Naive thymus-derived CD8-positive, alpha-beta T cell (primary cell): Measurements from ENCODE around the gene UNG. TPM values are rescaled to one million over a fixed set of nuclear protein-coding genes. Genes with fewer than 3 reads are reported as not detected.
A peak's percentile ranks its signal among the peaks of the same experiment; 100 is the strongest.
"Not testable (repeated sequence)": the region's sequence is repeated elsewhere in the genome, so short reads cannot be mapped to it uniquely, and the experiment has no call there.

ENCODE experiments used
- ATAC-seq, 2 donors: fragments of 150-1000 bp; cut with Tn5 transposase in 1 of 2; sonication (Bioruptor Pico), chemical (Tn5 transposase) in 1 of 2; 1 replicate in 1 of 2; 2 replicates in 1 of 2; pipeline ENCODE4 v1.10.0; 2021; ENCODE audit warnings: mild to moderate bottlenecking in 2 of 2, moderate library complexity in 2 of 2
- POLR2A ChIA-PET: fragments of 350-600 bp; sonication (Branson Sonifier 250); formaldehyde crosslinking; loops from one replicate; lab custom pipeline; 2021; ENCODE audit warnings: antibody characterized with exemption; lab: Charles Lee
- DNase-seq, 10 donors: peaks; one replicate each; pipeline versions ENCODE4 v3.0.0 to v3.0.0-alpha.2; 2020 to 2022
- H3K27ac Mint-ChIP-seq, 10 donors: one replicate each; pipeline ENCODE4 v1.8.0; 2020 to 2022; ENCODE audit warnings: mild to moderate bottlenecking in 10 of 10, mixed read lengths in 10 of 10, moderate library complexity in 4 of 10, inconsistent platforms in 1 of 10
- H3K27me3 Mint-ChIP-seq, 5 donors: one replicate each; pipeline ENCODE4 v1.8.0; 2021 to 2022; ENCODE audit warnings: mixed read lengths in 5 of 5
- H3K36me3 Mint-ChIP-seq, 3 donors: one replicate each; pipeline ENCODE4 v1.8.0; 2020 to 2022; ENCODE audit warnings: mixed read lengths in 3 of 3, mild to moderate bottlenecking in 2 of 3, inconsistent platforms in 1 of 3
- H3K4me1 Mint-ChIP-seq, 4 donors: one replicate each; pipeline ENCODE4 v1.8.0; 2021 to 2022; ENCODE audit warnings: mixed read lengths in 4 of 4
- H3K4me3 Mint-ChIP-seq, 10 donors: one replicate each; pipeline ENCODE4 v1.8.0; 2020 to 2022; ENCODE audit warnings: mild to moderate bottlenecking in 10 of 10, mixed read lengths in 10 of 10, moderate library complexity in 6 of 10, inconsistent platforms in 1 of 10
- H3K9me3 Mint-ChIP-seq, 9 donors: one replicate each; pipeline ENCODE4 v1.8.0; 2020 to 2022; ENCODE audit warnings: mixed read lengths in 9 of 9, mild to moderate bottlenecking in 3 of 9, inconsistent platforms in 1 of 9, moderate library complexity in 1 of 9
- polyA plus RNA-seq, 3 donors: library from polyadenylated mRNA; unstranded; fragments of 300-500 nt; fragmentation: Illumina TruSeq; gene quantifications; one replicate each; pipeline ENCODE4 v1.2.3, GENCODE V29; 2021
- total RNA-seq, 8 experiments: library from RNA in 2 of 8; stranded (reverse) in 2 of 8; gene quantifications; one replicate each; pipeline ENCODE4 v1.2.3 and lab custom pipeline; 2021 to 2026

The UNG gene
- 10 to 100 TPM; 13.6 to 15.0 TPM for total RNA-seq
- 10 to 100 TPM; 21.0 to 26.8 (median 24.0) TPM for polyA plus RNA-seq
- total RNA-seq (lab: John Stamatoyannopoulos, UW) = 10.3 to 54.2 (median 20.6) reads per million in 6 experiments

DNA sequence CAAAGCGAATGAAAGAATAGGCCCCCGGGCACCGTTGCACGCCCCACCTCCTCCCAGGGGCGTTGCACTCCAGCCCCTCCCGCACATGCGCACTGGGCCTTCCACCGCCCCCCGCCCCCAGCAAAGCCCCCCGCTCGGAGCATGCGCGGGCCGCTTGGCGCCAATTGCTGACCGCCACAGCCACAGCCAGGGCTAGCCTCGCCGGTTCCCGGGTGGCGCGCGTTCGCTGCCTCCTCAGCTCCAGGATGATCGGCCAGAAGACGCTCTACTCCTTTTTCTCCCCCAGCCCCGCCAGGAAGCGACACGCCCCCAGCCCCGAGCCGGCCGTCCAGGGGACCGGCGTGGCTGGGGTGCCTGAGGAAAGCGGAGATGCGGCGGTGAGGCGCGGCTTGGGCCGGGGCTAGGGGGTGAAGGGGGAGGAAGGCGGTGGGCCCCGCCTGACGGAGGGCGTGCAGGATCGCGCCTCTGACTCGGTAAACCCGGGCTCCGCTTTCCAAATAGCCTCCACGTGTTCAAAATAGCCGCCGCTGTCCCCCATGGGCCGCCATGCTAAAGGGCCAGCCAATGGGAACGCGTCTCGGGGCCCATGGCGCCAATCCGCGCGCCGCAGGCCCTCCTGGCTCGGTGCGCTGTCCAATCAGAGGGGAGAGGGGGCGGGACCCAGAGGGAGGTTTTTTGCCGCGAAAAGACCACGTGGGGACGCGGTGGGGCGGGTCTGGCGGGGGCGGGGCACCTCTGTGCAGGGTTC lies at the start of gene UNG:
UNG (plus strand) TSS at position 163 of the 748 bp plus-strand sequence; CDS start at position 246, 83 bp downstream.
- H3K9me3 Mint-ChIP-seq = no peaks in the 10 kb centered on the region
- DNase-seq = peak; percentile 93 to 97 (median 96)
- H3K36me3 Mint-ChIP-seq = peaks cover 0 to 18% (median 5%) of the 10 kb centered on the region in 3 donors
- H3K27ac Mint-ChIP-seq = peak within 1 kb of the TSS; percentile 53 to 93 (median 85)
- peak; percentile 88 to 93 for ATAC-seq
- H3K4me1 Mint-ChIP-seq = peaks cover 14 to 48% (median 45%) of the 10 kb centered on the region in 4 donors
- H3K27me3 Mint-ChIP-seq = no peaks in the 10 kb centered on the region
- POLR2A ChIA-PET = interaction anchor here (0.6 to 1.6 kb wide), 4 partner anchors 45 to 562 kb away, joined by 3 to 8 read pairs (median 3); partner anchors contain the start of gene USP30
- H3K4me3 Mint-ChIP-seq = peak within 1 kb of the TSS; percentile 80 to 93 (median 88)

DNA sequence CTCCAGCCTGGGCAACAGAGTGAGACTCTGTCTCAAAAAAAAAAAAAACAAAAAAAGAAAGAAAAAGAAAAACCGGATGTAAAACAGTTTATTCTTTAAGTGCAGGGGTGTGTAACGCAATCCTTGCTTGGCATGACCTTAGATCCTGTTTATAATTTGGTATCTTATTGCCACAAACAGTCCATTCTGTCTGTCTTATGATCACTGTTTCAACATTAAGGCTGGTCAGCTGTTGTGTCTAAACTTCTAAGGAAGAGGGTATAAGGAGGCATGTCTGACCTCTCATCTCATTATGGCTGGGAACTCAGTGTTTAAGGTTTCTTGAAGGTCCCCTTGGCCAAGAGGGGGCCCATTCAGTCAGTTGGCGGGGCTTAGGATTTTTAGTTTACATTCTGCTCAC lies 48.7 kb upstream of the UNG start:
- Mint-ChIP-seq H3K4me1 (peaks cover 6 to 16% (median 12%) of the 10 kb centered on the region in 4 donors), H3K27ac (peak overlapping the region in 2 of 10 donors; percentile 32 to 47)
- H3K9me3 Mint-ChIP-seq, H3K27me3 Mint-ChIP-seq, DNase-seq, ATAC-seq, H3K36me3 Mint-ChIP-seq, H3K4me3 Mint-ChIP-seq, POLR2A ChIA-PET: not testable (repeated sequence)

DNA sequence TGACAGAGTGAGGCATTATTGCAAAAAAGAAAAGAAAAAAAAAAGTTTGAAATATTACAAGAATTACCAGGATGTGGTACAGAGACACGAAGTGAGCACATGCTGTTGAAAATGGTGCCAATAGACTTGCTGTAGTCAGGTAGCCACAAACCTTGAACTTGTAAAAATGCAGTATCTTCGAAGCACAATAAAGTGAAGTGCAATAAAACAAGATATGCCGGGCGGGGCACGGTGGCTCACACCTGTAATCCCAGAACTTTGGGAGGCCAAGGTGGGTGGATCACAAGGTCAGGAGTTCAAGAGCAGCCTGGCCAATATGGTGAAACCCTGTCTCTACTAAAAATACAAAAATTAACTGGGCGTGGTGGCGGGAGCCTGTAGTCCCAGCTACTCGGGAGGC lies 47.6 kb upstream of the UNG start:
- Mint-ChIP-seq H3K27ac (peak overlapping the region in 1 of 10 donors; percentile 74), H3K4me1 (peaks cover 7 to 22% (median 20%) of the 10 kb centered on the region in 4 donors)
- POLR2A ChIA-PET, H3K27me3 Mint-ChIP-seq, H3K9me3 Mint-ChIP-seq, ATAC-seq, H3K4me3 Mint-ChIP-seq, DNase-seq, H3K36me3 Mint-ChIP-seq: not testable (repeated sequence)

DNA sequence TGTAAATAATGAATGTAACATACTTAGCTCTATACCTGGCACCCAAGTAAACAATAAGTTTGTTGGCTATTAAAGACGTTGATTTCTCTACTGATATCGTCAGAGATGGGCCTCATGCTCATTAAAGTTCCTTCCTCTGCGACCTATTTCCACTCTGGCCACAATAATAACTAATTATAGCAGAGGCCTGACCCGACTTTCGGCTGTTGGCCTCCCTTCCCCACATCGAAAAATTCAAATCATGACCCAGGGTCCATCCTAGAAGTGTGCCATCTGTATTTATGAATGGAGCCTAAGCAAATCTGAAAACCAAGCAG lies 45.3 kb upstream of the UNG start:
- Mint-ChIP-seq H3K4me3 (peak overlapping the region; percentile 92 to 98 (median 96)), H3K36me3 (peaks cover 0 to 8% (median 3%) of the 10 kb centered on the region in 3 donors), H3K27ac (peak overlapping the region; percentile 92 to 99 (median 96)), H3K27me3 (no peaks in the 10 kb centered on the region), H3K9me3 (no peaks in the 10 kb centered on the region), H3K4me1 (peaks cover 7 to 28% (median 20%) of the 10 kb centered on the region in 4 donors)
- POLR2A ChIA-PET = interaction anchor here (0.7 to 1.4 kb wide), 7 partner anchors 33 to 521 kb away, joined by 3 to 8 read pairs (median 3); partner anchors contain the start of genes ALKBH2, MMAB, MVK and SART3
- ATAC-seq (no peak), DNase-seq (no peak)

DNA sequence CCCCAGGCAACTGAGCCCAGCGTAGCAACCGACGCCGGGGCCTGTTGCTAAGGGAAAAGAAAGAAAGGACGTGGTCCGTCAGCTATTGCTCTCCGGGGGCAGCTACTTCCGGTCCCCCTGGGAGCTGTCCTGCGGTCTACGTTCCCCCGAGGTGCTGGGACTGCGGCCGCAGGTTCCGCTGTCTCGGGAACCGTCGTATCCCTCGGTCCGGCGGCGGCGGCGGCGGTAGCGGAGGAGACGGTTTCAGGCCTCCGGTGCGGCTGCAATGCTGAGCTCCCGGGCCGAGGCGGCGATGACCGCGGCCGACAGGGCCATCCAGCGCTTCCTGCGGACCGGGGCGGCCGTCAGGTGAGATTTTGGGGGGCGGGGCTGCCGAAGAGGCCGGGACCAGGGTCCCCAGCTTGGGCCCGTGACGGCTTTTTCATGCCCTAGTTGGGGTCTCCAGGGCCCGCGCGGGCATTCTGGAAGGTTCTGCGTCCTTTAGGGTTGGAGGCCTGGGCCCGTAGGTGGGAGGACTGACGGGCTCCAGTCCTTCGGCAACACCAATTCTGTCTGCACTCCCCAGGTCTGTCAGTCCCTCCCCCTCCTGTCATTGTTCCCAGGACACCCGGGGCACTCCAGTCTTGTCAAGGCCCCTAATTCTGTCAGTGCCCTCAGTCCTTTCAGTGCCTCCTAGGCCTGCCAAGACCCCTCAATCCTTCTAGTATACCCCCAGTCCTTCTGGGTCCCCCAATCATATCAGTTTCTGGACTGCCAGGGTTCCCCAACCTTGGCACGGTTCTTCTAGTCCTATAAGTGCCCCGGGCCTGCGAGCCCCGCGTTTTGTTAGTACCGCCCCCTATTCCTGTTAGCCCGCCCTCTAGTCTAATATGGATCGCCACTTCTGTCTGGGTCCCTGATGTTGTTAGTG lies 44.7 kb upstream of the UNG start, which contains the start of gene USP30:
USP30 (plus strand) TSS at position 163 of the 910 bp plus-strand sequence; CDS start at position 266, 103 bp downstream.
- POLR2A ChIA-PET = interaction anchor here (0.7 to 1.5 kb wide), 9 partner anchors 32 to 521 kb away, joined by 3 to 8 read pairs (median 3); partner anchors contain the start of genes ALKBH2, ISCU, MMAB and MVK
- peak within 1 kb of the TSS; percentile 92 to 98 (median 96) for H3K4me3 Mint-ChIP-seq
- no peaks in the 10 kb centered on the region for H3K27me3 Mint-ChIP-seq
- no peaks in the 10 kb centered on the region for H3K9me3 Mint-ChIP-seq
- peaks cover 0 to 14% (median 3%) of the 10 kb centered on the region in 3 donors for H3K36me3 Mint-ChIP-seq
- H3K4me1 Mint-ChIP-seq = peaks cover 7 to 28% (median 20%) of the 10 kb centered on the region in 4 donors
- peak; percentile 73 to 80 for ATAC-seq
- DNase-seq = peak; percentile 69 to 92 (median 82)
- peak within 1 kb of the TSS; percentile 93 to 99 (median 96) for H3K27ac Mint-ChIP-seq

DNA sequence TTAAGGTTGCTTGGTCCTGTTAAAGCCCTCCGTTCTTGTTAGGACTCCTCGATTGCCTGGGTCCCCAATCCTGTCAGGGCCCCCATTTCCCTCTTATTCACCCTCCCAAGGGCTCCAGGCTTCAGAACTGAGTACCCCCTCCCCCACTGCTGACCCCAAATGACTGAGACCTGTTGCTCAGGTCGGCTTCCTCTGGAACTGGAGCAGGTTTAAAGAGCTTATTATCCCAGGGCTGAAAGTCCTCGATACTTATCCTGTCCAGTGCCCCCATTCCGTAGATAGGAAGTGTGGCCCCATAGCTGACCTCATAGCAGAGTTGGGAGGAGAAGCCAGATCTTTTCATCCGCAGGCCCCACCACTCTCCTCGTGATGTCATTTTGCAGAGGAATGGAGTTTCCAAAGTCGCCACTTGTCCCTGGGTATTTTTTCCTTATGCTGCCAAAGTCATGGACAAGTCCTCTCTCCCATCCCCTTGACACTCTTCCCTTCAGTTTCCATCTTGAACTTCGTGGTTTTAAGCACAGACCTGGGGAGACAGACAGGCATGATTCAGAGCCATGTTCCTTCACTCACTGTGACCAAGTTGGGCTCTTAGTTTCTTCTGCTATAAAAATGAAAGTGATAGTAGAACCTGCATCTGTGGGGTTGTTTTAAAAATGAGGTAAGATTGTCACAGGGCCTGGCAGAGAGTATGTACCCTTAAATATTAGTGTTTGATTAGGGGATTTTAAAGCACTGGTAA lies 43.8 kb upstream of the UNG start:
- H3K27me3 Mint-ChIP-seq = no peaks in the 10 kb centered on the region
- peaks cover 0 to 23% (median 9%) of the 10 kb centered on the region in 3 donors for H3K36me3 Mint-ChIP-seq
- peak overlapping the region; percentile 93 to 99 (median 96) for H3K27ac Mint-ChIP-seq
- H3K4me1 Mint-ChIP-seq = peaks cover 7 to 28% (median 20%) of the 10 kb centered on the region in 4 donors
- POLR2A ChIA-PET = interaction anchor here (0.9 to 1.5 kb wide), 3 partner anchors 8 to 491 kb away, joined by 3 to 4 read pairs (median 3); partner anchors contain the start of gene ISCU
- no peaks in the 10 kb centered on the region for H3K9me3 Mint-ChIP-seq
- H3K4me3 Mint-ChIP-seq = peak overlapping the region; percentile 92 to 98 (median 96)
- peak in 6 of 10 donors; percentile 7 to 52 (median 26) for DNase-seq
- peak; percentile 63 to 67 for ATAC-seq

DNA sequence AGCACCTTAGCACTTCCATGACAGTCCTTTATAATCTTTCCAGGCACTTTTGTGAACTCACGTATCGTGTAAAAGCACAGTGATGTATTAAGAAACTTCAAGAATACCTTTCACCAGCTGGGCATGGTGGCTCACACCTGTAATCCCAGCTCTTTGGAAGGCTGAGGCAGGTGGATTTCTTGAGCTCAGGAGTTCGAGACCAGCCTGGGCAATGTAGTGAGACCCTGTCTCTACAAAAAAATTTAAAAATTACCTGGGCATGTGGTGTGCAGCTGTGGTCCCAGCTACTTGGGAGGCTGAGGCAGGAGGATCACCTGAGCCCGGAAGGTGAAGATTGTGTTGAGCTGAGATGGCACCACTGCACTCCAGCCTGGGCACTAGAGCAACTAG lies 43.3 kb upstream of the UNG start:
- Mint-ChIP-seq H3K4me3 (peak overlapping the region; percentile 92 to 98 (median 96)), H3K36me3 (peaks cover 0 to 27% (median 11%) of the 10 kb centered on the region in 3 donors), H3K27ac (peak overlapping the region; percentile 93 to 99 (median 96)), H3K4me1 (peaks cover 7 to 28% (median 19%) of the 10 kb centered on the region in 4 donors)
- DNase-seq, H3K27me3 Mint-ChIP-seq, H3K9me3 Mint-ChIP-seq: not testable (repeated sequence)
- ATAC-seq = peak; percentile 5 to 19
- POLR2A ChIA-PET = interaction anchor here (0.6 to 1.5 kb wide), 5 partner anchors 9 to 492 kb away, joined by 3 to 5 read pairs (median 3); partner anchors contain the start of genes ISCU and SSH1

DNA sequence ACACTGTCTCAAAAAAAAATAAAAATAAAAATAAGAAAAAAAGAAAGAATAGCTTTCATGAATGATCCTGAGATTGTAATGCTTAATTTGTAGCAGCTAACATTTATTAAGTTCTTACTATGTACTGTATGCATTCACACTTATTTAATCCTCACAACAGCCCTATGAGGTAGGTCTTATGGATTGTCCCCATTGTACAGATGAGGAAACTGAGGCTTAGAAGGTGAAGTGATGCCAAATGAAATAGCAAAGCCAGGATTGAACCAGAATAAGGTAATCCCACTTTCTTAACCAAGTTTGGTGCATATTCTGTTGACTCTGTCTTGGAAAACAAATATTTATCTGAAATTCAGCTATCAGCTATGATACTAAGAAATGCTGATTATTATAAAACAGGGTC lies 42.9 kb upstream of the UNG start:
- ATAC-seq (no peak), DNase-seq (no peak)
- H3K9me3 Mint-ChIP-seq = no peaks in the 10 kb centered on the region
- no peaks in the 10 kb centered on the region for H3K27me3 Mint-ChIP-seq
- H3K4me1 Mint-ChIP-seq = peaks cover 7 to 28% (median 19%) of the 10 kb centered on the region in 4 donors
- peak overlapping the region in 8 of 10 donors; percentile 93 to 99 (median 96) for H3K27ac Mint-ChIP-seq
- POLR2A ChIA-PET = interaction anchor here (0.6 to 0.9 kb wide), 3 partner anchors 197 to 1141 kb away, joined by 3 to 5 read pairs (median 4); partner anchors contain the start of gene SSH1
- peak overlapping the region in 1 of 10 donors; percentile 93 for H3K4me3 Mint-ChIP-seq
- peaks cover 0 to 28% (median 11%) of the 10 kb centered on the region in 3 donors for H3K36me3 Mint-ChIP-seq

DNA sequence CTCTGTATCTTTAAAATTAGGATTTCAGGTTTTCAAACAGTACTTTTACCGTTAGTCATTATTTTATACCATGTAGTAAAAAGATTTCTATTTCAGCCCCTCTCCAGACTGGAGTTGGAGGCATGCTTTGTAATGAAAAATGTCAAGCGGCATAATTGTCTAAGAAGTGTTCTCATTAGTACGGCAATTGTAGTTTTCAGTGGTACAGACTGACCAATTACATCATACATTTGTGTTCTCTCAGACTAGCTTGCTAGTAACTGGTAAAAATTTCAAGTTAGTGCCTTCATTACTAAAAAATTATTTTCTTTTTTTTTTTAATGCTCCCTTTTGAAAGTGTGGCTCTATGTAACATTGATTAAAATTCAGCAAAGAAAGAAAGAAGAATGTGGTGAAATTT lies 40.5 kb upstream of the UNG start:
- no peak overlapping the region for H3K4me3 Mint-ChIP-seq
- H3K27ac Mint-ChIP-seq = no peak overlapping the region
- H3K4me1 Mint-ChIP-seq = peaks cover 7 to 27% (median 15%) of the 10 kb centered on the region in 4 donors
- H3K27me3 Mint-ChIP-seq = no peaks in the 10 kb centered on the region
- H3K36me3 Mint-ChIP-seq = peaks cover 0 to 41% (median 10%) of the 10 kb centered on the region in 3 donors
- POLR2A ChIA-PET = no interaction called here
- no peak for ATAC-seq
- DNase-seq = no peak
- H3K9me3 Mint-ChIP-seq = no peaks in the 10 kb centered on the region

DNA sequence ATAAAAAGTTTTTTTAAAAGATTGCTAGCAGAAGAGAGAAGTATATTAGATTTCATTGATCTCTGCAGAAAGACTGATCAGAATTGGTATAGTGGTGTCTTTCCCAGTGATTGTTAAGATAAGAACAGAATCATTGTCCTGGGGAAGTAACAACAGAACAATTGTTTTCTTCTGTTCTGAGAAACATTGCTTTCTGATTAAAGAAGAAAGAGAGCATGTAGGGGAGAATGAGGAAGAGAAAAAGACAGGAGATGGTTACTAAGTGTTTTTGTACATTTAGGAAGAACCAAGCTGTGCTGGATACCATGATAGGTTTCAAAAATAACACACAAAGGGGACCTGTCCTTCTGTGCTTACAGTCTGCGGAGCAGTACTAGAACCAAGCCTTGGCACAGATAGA lies 40.0 kb upstream of the UNG start:
- DNase-seq (no peak), ATAC-seq (no peak)

DNA sequence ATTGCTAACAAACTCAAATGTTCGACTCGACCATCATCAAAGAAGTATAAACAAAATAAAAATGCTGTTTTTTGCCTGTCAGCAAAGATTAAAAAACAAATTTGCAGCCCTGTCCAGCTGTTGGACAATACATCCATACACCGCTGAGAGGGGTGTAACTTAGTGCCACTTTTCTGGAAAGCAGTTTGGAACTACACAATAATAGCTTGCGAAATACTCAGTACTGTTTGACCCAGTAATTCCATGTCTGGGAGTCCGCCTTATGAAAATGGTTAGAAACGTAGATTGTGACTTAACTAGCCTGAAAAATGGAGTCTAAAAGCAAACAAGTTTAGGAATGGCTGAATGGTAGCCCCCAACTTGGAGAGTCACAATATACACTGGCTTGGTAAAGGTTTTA lies 38.6 kb upstream of the UNG start:
- Mint-ChIP-seq H3K36me3 (peaks cover 5 to 51% (median 15%) of the 10 kb centered on the region in 3 donors), H3K27me3 (no peaks in the 10 kb centered on the region), H3K4me3 (no peak overlapping the region), H3K4me1 (peaks cover under 1 to 11% (median 7%) of the 10 kb centered on the region in 4 donors), H3K9me3 (no peaks in the 10 kb centered on the region), H3K27ac (no peak overlapping the region)
- POLR2A ChIA-PET = no interaction called here
- ATAC-seq = no peak
- DNase-seq = no peak

More for the DNA sequence above, 40.0 kb upstream of the UNG start:
- H3K36me3 Mint-ChIP-seq = peaks cover 0 to 41% (median 8%) of the 10 kb centered on the region in 3 donors
- no peaks in the 10 kb centered on the region for H3K9me3 Mint-ChIP-seq
- no peak overlapping the region for H3K27ac Mint-ChIP-seq
- H3K4me1 Mint-ChIP-seq = peaks cover 4 to 22% (median 11%) of the 10 kb centered on the region in 4 donors
- POLR2A ChIA-PET = no interaction called here
- no peak overlapping the region for H3K4me3 Mint-ChIP-seq
- H3K27me3 Mint-ChIP-seq = no peaks in the 10 kb centered on the region
